IPS-15b (cell line): ENCODE data around the gene LRRC32.

ENCODE experiments used
- H3K27me3 ChIP-seq: one replicate; pipeline ENCODE4 v1.6.1; 2013; ENCODE audit warnings: low read length; ENCODE audit not compliant: control insufficient read depth, insufficient read depth
- H3K36me3 ChIP-seq: one replicate; pipeline ENCODE4 v1.6.1; 2013; ENCODE audit warnings: low read length; ENCODE audit not compliant: control insufficient read depth, insufficient read depth
- H3K4me1 ChIP-seq: one replicate; pipeline ENCODE4 v1.6.1; 2013; ENCODE audit warnings: mild to moderate bottlenecking, low read length; ENCODE audit not compliant: control insufficient read depth, insufficient read depth
- H3K4me3 ChIP-seq: one replicate; pipeline ENCODE4 v1.5.1; 2013; ENCODE audit warnings: low read depth, low read length
- H3K9ac ChIP-seq: one replicate; pipeline ENCODE4 v1.6.1; 2013; ENCODE audit warnings: low read depth, mild to moderate bottlenecking, low read length
- H3K9me3 ChIP-seq: one replicate; pipeline ENCODE4 v1.6.1; 2013; ENCODE audit warnings: mild to moderate bottlenecking, low read length; ENCODE audit not compliant: control insufficient read depth, insufficient read depth

Gene LRRC32

GRCh38 chr11:76696756-76697155 is 26.2 kb upstream of the LRRC32 start:
- H3K4me1 ChIP-seq, result peaks cover 9% of the 10 kb centered on the region
- H3K4me3 ChIP-seq, result no peak overlapping the region
- no peaks in the 10 kb centered on the region for H3K9me3 ChIP-seq
- no peak overlapping the region for H3K9ac ChIP-seq
- no peaks in the 10 kb centered on the region for H3K27me3 ChIP-seq
- no peaks in the 10 kb centered on the region for H3K36me3 ChIP-seq

- H3K4me3 ChIP-seq, result no peak overlapping the region
- no peaks in the 10 kb centered on the region for H3K36me3 ChIP-seq
- no peaks in the 10 kb centered on the region for H3K9me3 ChIP-seq
- no peaks in the 10 kb centered on the region for H3K27me3 ChIP-seq
- H3K9ac ChIP-seq, result no peak overlapping the region
- peaks cover 9% of the 10 kb centered on the region for H3K4me1 ChIP-seq
Observed at GRCh38 chr11:76695771-76696170, 25.2 kb upstream of the LRRC32 start.

DNA sequence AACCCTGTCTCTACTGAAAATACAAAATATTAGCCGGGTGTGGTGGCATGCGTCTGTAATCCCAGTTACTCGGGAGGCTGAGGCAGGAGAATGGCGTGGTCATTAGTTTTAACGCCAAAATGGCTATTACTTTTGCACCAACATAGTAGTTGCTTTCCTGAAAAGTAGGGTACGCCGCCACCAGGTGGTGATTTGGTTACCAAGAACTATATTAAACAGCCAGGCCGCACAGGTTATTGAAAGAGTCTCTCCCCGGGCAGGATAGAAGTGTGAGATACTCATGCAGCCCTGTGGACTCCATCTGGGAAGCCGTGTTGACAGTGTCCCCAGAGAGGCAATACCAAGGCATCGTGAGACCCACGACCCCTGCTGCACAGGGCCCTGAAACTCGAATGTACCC is 24.6 kb upstream of the LRRC32 start:
- Histone ChIP-seq H3K36me3 (no peaks in the 10 kb centered on the region), H3K9ac (no peak overlapping the region), H3K27me3 (no peaks in the 10 kb centered on the region), H3K4me3 (no peak overlapping the region), H3K4me1 (peaks cover 9% of the 10 kb centered on the region), H3K9me3 (no peaks in the 10 kb centered on the region)

- H3K4me1 ChIP-seq, result peaks cover 9% of the 10 kb centered on the region
- no peak overlapping the region for H3K9ac ChIP-seq
- no peaks in the 10 kb centered on the region for H3K9me3 ChIP-seq
- H3K36me3 ChIP-seq, result no peaks in the 10 kb centered on the region
- H3K4me3 ChIP-seq, result no peak overlapping the region
- H3K27me3 ChIP-seq, result no peaks in the 10 kb centered on the region
Observed at GRCh38 chr11:76694664-76695063, 24.1 kb upstream of the LRRC32 start.

GRCh38 chr11:76693806-76694205 is 23.3 kb upstream of the LRRC32 start:
- Histone ChIP-seq H3K9ac (no peak overlapping the region), H3K36me3 (no peaks in the 10 kb centered on the region), H3K4me3 (no peak overlapping the region), H3K9me3 (no peaks in the 10 kb centered on the region), H3K4me1 (peaks cover 4% of the 10 kb centered on the region), H3K27me3 (no peaks in the 10 kb centered on the region)

GRCh38 chr11:76692956-76693355 is 22.4 kb upstream of the LRRC32 start:
- Histone ChIP-seq H3K9ac (no peak overlapping the region), H3K36me3 (no peaks in the 10 kb centered on the region), H3K4me3 (no peak overlapping the region), H3K27me3 (no peaks in the 10 kb centered on the region), H3K9me3 (no peaks in the 10 kb centered on the region), H3K4me1 (no peaks in the 10 kb centered on the region)

- no peak overlapping the region for H3K9ac ChIP-seq
- no peaks in the 10 kb centered on the region for H3K27me3 ChIP-seq
- H3K4me3 ChIP-seq, result no peak overlapping the region
- H3K4me1 ChIP-seq, result no peaks in the 10 kb centered on the region
- H3K9me3 ChIP-seq, result no peaks in the 10 kb centered on the region
- H3K36me3 ChIP-seq, result no peaks in the 10 kb centered on the region
Observed at GRCh38 chr11:76691655-76692054, 21.1 kb upstream of the LRRC32 start.

DNA sequence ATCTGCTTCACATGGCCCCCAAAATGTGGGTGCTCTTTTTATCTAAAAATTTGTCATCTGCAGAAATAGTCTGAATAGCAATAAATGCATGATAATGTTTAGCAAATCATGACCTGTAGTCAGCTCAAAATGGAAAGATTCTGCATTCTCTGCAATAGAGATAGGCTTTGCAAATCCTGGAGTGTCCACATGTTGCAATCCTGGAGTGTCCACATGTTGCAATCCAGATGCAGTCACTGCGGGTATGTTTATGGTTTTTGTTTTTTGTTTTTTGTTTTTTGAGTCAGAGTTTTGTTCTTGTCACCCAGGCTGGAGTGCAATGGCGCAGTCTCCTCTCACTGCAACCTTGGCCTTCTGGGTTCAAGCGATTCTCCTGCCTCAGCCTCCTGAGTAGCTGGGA is 20.2 kb upstream of the LRRC32 start:
- H3K36me3 ChIP-seq, result no peaks in the 10 kb centered on the region
- H3K9me3 ChIP-seq, result no peaks in the 10 kb centered on the region
- no peak overlapping the region for H3K9ac ChIP-seq
- no peak overlapping the region for H3K4me3 ChIP-seq
- no peaks in the 10 kb centered on the region for H3K27me3 ChIP-seq
- H3K4me1 ChIP-seq, result no peaks in the 10 kb centered on the region

DNA sequence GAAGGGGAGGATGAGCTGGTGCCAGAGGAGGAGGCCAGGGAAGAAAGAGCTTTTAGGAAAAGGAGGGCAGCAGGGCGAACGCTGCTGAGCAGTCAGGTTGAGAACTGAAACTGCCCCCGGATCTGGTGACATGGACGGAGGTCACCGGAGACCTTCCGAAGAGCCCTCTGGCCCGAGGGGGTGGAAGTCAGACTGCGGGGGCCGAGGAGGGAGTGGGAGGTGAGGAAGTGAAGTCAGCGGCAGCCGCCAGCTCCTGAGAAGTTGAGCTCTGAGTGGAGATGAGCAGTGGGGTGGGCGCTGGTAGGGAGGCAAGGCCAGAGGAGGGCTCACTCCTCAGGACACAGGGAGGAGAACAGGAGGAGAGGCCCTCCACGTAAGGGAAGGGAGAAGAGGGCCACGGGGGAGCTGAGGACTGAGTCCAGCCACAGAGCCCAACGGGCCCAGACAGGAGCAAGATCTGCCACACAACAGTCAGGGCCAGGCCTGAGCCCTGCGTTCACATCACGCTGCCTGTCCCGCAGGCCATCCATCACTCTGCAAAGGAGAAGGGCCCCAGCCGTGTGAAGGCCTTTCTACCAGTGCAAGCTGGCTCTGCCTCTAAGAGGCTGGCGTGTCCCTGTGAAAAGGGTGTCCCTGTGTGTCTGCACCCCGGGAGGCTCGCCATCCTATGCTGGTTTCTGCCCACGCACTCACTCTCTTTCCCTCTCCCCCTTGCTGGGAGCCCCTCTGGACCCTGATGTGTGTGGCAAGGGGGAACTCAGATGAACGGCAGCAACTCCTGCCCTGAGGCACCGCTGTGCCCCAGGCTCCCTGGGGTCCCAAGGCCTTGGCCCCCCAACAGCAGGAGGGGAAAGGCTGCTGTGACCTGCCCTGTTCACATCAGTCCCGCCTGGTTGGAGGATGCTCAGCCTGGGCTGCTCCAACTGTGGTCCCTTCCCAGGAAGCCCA is 19.0 kb upstream of the LRRC32 start:
- Histone ChIP-seq H3K9me3 (no peaks in the 10 kb centered on the region), H3K4me3 (no peak overlapping the region), H3K36me3 (no peaks in the 10 kb centered on the region), H3K9ac (no peak overlapping the region), H3K27me3 (no peaks in the 10 kb centered on the region), H3K4me1 (no peaks in the 10 kb centered on the region)

- no peaks in the 10 kb centered on the region for H3K4me1 ChIP-seq
- no peaks in the 10 kb centered on the region for H3K36me3 ChIP-seq
- H3K4me3 ChIP-seq, result no peak overlapping the region
- H3K9ac ChIP-seq, result no peak overlapping the region
- H3K27me3 ChIP-seq, result no peaks in the 10 kb centered on the region
- no peaks in the 10 kb centered on the region for H3K9me3 ChIP-seq
Observed at GRCh38 chr11:76688146-76688545, 17.6 kb upstream of the LRRC32 start.

- H3K4me3 ChIP-seq, result no peak overlapping the region
- H3K4me1 ChIP-seq, result no peaks in the 10 kb centered on the region
- H3K9ac ChIP-seq, result no peak overlapping the region
- no peaks in the 10 kb centered on the region for H3K9me3 ChIP-seq
- no peaks in the 10 kb centered on the region for H3K36me3 ChIP-seq
- H3K27me3 ChIP-seq, result peaks cover 2% of the 10 kb centered on the region
Observed at GRCh38 chr11:76686261-76687079, 15.9 kb upstream of the LRRC32 start.

DNA sequence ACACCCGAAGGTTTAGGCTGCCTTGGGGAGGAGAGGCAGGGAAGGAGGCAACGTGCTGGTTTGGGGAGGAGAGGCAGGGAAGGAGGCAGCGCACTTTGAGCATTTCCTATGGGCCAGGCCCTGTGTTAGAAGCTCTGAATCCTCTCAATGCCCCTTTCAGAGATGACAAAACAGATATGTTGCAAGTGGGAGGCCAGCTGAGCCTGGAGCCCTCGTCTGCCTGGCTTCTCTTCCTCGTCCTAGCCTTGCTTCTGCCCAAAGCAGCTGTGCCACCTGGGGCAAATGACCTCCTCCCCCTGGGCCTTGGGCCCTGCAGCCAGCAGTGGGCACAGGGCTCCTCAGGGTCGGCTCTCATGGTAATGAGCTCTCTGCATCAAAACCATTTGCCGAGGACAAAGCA is 15.3 kb upstream of the LRRC32 start:
- Histone ChIP-seq H3K27me3 (peaks cover 4% of the 10 kb centered on the region), H3K9ac (no peak overlapping the region), H3K9me3 (no peaks in the 10 kb centered on the region), H3K36me3 (no peaks in the 10 kb centered on the region), H3K4me1 (no peaks in the 10 kb centered on the region), H3K4me3 (no peak overlapping the region)
